HS-5 (cell line): ENCODE measurements around the gene AHRR.

Experiments used
- DNase-seq: peaks from one replicate; pipeline ENCODE4 v3.0.0-alpha.2; 2012; ENCODE audit warnings: low read depth

The AHRR gene

GRCh38 chr5:415928-416635 lies 94.6 kb downstream of the AHRR start:
- DNase-seq: no peak

DNA sequence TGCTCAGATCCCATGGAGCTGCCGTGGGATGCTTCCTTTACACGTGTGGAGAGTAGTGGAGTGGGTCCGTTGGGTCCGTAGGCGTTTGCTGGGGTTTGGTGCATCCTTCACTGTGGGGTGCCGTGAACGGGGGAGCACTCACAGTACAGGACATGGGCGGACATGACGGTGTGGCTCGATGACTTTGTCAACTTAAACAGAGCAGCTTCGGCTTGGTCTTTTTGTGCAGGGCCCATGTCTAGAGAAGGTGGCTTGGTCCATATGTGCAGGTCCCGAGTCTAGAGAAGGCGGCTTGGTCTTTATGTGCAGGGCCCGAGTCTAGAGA lies 95.1 kb downstream of the AHRR start:
- DNase-seq: no peak

- DNase-seq: no peak
Measured at GRCh38 chr5:417301-418161, 96.0 kb downstream of the AHRR start.

DNA sequence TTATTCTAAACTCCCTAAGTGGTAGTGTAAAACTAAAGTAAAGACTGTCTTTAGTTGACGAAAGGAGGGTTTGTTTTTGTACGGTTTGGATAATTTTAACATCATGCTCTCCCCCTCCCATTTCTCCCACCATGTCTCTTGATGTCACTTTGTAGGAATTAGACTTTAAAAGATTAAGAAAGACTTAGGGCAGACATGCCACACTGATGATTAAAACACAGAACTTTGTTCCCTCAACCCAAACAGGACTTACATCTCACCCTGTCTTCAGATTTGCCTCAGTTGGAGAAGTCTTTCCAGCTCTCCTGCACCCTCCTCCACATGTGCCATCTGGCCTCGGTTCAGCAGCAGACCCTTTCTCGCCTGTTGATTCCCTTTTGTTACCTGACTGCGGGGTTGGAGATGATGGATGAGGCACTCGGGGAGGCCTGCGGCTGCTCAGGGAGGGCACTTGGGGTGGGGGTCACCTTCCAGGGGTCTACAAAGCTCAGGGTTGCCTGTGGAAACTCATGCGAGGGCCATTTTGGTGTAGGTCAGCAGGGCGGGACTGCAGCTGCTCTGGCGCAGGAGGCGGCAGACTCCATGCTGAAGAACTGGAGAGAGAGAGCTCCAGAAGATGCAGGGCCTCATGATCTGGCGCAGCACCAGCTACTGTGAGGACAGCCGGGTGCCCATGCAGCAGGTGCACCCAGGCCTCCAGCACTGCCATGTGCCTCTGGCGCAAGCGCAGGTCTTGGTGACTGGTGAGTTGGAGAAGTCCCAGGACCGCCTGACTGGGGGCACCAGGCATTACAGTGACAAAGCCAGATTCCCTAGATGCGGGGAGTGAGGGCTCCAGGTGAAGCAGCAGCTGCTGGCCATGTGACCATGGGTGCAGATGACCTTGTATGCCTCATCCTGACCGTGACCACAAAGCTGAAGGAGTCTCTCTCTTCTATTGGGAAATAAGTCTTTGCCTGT lies 96.9 kb downstream of the AHRR start:
- DNase-seq: no peak

DNA sequence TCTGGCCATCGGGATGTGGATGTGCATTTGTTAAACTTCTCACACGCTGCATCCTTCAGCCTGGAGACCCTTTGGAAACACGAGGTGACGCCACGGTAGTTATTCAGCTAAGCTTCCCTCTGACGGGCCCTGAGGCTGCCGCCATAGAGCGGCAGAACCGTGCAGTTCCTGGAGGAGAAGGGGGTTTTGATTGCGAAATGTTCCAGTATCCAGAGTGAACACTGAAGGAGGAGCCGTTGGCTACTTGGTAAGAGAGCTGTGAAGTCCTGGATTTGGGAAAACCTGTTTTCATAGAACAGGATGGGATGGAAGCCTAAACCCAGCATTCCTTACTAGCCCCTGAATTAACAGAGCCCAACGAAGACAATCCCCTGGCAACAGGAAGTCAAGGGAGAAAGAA lies 98.5 kb downstream of the AHRR start:
- DNase-seq: no peak

- no peak for DNase-seq
Measured at GRCh38 chr5:420632-421286, 99.2 kb downstream of the AHRR start.

GRCh38 chr5:421287-421880 lies 99.9 kb downstream of the AHRR start:
- no peak for DNase-seq

DNA sequence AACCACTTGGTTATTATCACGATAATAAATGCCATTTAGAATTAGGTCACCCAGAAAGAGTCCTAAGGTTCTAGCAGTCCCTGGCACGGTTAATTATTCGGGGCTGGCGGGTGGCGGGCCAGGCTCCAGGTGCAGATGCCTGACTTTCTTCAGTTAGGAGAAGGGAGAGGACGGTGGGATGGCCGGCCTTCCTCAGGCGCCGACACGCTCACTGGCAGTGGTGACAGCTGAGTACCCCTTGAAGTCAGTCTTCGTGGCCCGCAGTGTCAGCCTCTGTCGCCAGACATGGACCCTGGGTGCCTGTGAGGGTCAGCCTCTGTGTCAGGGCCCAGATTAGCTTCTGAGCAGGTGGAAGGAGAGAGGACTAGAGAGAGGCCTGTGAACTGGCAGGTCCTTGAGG lies 100.4 kb downstream of the AHRR start:
- DNase-seq: no peak

DNA sequence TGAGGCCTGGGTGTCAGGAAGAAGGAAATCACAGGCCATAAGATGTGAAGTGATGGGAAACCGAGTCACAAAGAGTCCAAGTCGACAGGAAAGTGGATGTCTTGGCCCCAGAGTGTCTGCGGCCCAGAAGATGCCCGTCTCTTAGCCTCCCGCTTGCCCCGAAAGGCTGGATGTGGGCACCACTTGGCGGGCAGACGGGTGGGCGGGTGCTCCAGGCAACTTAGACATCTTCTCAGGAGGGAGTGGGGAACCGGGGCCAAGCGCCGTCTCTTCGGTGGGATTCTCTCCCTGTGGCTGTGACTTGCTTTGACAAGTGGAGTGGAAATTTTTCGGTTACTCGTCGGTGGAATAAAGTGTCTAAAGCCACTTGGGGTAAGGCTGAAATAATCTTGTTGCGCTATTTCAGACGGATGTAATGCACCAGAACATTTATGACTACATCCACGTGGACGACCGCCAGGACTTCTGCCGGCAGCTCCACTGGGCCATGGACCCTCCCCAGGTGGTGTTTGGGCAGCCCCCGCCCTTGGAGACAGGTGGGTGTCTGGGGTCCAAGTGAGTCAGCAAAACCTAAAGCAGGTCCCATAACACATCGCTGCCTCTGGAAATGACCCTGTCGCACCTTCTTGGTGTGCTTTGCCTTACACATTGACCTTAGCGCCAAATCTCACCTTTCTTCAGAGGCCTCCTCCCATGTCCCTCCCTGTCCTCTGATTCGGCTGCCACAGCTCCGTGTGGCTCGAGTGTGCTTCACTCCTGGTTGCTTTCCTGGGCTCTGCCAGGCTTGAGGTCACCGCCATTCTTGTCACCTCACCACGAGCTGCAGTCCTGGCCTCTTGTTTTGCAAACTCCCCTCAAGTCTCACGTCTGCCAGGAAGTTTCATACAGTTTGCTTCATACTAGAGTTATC lies 101.1 kb downstream of the AHRR start:
- DNase-seq: no peak

- no peak for DNase-seq
Measured at GRCh38 chr5:423233-423565, 101.7 kb downstream of the AHRR start.

DNA sequence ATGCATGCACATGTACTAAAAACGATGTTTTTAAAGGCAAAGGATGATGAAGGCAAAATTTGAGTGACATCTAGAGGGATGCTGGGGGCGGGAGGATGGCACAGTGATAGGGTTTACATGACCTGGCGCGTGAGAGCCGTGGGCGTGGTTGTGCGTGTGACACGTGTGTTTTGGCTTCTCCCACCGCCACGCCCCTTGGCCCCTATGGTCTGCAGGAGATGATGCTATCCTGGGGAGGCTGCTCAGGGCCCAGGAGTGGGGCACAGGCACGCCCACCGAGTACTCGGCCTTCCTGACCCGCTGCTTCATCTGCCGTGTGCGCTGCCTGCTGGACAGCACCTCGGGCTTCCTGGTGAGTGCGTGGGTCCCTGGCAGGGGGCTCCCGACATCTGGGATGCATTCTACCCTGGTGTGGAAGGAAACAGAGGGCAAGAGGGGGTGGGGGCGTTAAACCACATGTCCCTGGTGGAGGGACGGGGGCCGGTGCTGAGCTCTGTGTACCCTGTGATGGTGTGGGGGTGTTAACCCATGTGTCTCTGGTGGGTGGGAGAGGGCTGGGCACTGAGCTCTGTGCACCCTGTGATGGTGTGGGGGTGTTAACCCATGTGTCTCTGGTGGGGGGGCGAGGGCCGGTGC lies 102.2 kb downstream of the AHRR start:
- no peak for DNase-seq

DNA sequence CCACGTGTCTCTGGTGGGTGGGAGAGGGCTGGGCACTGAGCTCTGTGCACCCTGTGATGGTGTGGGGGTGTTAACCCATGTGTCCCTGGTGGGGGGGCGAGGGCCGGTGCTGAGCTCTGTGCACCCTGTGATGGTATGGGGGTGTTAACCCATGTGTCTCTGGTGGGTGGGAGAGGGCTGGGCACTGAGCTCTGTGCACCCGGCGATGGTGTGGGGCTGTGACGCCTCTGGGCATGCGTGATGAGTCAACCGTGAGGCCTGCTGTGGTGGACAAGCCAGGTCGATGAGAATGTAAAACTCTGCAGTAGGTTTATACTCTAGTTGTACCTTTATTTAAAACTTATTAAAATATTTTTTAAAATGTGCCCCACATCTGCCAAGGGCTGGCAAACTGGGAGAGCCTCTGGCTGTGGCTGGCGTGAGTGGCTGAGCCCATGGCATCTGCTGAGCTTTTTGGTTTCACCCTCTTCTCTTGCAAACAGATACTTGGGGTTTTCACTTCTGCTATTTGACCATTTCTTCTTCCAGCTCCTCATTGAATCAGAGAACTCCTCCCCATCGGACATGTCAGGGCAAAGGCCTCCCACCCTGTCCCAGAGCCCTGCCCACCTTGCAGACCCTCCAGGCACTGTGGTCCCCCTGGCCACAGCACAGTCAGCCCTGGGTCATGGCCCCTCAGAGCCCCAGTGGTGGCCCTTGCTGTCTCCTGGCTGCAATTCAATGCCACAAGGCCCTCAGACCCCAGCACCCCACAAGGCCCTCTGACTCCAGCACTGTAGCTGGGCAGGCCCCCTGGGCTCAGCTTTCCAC lies 103.0 kb downstream of the AHRR start:
- no peak for DNase-seq

DNA sequence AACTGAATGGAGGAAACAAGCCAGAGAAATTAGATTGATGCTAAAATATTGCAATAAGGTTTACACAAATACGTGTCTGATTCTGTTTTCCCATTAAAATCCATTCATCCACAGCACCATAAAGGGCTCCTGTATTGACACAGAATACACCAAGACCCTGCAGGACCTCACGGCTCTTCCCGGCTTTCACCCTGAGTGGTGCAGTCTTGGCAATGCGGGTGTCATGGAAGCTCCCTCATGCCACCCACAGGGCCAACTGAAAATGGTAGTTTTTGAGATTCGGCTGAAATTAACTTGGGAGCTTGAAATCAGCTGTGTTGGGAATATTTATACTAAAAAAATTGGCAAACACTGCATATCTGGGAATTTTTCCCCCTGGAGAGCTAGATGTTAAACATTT lies 104.2 kb downstream of the AHRR start:
- DNase-seq: no peak

GRCh38 chr5:426392-426976 lies 105.0 kb downstream of the AHRR start:
- no peak for DNase-seq

- DNase-seq: no peak
Measured at GRCh38 chr5:427415-428087, 106.0 kb downstream of the AHRR start.

DNA sequence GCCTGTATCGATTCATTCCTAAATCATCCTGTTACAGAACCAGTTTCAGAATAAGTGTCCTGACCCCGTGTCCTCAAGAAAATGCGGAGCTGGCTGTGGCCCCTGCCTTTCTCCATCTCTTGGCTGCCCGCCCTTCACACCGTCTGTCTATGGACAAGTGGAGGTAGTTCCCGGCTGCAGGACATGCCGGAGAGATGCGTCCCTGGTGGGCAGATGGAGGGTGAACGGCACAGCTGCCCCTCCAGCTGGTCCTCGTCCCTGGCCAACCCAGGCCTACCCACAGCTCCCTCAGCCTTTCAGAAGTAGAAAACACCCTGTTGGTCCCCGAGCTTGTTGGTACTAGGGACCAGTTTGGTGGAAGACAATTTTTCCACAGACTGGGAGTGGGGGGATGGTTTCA lies 106.7 kb downstream of the AHRR start:
- DNase-seq: no peak

DNA sequence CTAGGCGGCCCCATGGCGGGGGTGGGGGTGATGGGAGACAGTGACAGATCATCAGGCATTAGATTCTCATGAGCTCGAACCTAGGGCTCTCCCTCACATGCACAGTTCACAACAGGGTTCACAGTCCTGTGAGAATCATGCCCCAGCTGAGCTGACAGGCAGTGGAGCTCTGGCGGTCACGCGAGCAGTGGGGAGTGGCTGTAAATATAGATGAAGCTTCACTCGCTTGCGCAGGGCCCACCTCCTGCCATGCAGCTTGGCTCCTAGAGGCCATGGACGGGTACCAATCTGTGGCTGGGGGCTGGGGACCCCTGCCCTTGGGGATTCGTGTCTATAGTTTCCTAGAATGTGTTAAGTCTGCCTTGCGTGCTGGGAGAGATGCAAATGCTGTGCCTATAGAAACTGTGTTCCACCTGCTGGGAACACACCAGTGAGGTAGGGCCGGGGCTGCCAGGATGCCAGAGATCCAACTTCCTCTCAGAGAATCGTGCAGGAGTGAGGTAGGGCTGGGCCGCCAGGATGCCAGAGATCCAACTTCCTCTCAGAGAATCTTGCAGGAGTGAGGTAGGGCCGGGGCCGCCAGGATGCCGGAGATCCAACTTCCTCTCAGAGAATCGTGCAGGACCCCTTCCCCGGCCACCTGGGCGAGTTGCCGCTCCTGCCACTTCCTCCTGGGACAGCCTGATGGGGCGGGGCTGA lies 107.4 kb downstream of the AHRR start:
- DNase-seq: no peak
